HG02763 (cell line): ENCODE data around the gene AJM1.
"Not testable (repeated sequence)": the region's sequence is repeated elsewhere in the genome, so short reads cannot be mapped to it uniquely, and the experiment has no call there.

Experiments
- ATAC-seq: cut with Tn5 transposase; IDR thresholded peaks from one replicate; pipeline ENCODE4 v1.9.1; 2021; ENCODE audit warnings: mild to moderate bottlenecking, moderate library complexity; ENCODE audit not compliant: unreplicated experiment

AJM1 gene

DNA sequence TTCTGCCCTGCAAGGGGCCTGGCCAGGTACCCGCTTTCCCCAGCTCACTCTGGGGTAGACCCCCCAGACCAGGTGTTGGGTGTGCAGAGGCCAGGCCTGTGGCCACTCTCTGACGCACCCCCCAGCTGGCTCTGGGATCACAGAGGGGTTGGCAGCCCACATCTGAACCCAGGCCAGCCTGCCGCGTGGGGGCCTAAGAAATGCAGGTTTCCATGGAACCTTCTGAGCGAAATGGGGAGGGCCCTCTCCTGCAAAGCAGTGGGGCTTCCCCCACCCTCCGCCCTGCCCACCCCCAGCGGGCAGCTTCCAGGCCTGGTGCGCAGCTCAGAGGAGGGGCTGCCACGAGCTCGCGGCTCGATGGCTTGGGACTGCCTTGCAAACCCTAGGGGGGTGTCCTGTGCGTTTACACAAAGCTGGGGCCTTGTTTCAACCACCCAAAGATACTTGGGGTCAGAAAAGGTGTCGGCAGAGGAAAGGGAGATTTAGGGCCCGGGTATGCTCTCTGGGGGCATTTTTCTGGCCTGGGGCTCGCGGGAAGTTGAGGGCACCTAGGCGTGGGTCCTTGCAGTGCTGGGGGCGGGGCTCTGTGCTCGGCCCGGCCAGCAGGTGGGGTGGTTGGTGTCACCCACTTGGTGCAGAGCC is 1.0 kb downstream of the AJM1 start:
- not testable (repeated sequence) for ATAC-seq

DNA sequence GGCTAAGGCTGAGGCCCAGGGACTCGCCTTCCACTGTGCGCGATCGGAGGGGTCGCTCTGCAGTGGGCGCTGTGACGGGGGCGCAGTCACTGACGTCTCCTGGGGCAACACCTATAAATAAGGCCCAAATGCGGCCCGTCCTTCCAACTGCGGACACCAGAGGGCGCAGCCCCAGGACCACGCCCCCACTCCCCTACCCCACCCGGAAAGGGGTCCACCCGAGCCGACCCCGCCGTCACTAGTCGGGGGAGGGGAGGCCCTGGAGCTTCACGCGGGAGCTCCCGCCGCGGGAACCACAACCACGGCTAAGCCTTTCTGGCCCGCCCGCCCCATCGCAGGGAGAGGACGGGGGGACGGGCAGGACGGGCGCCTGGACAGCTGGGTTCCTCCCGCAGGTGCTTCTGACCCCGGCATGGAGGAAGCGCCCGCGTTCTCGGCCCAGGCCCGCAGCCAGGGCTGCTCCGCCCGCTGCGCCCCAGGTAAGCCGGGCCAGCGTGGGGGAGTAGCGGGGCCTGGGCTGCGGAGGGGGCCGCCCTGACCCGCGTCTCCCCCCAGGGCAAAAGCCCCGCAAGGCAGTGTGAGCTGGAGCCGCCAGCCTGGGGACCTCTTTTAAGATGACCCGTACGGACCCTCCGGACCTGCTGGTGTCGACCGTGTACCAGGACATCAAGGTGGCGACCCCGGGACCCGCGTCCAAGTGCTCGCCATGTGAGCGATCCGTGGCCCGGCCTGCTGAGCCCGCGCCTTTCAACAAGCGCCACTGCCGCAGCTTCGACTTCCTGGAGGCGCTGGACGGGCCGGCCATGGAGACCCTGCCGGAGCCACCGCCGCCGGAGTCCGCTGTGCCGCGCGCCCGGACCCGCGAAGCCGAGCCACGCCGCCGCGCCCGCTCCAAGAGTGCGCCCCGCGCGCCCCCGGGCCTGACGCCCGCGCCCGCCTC is 1.8 kb downstream of the AJM1 start:
- ATAC-seq, result not testable (repeated sequence)

DNA sequence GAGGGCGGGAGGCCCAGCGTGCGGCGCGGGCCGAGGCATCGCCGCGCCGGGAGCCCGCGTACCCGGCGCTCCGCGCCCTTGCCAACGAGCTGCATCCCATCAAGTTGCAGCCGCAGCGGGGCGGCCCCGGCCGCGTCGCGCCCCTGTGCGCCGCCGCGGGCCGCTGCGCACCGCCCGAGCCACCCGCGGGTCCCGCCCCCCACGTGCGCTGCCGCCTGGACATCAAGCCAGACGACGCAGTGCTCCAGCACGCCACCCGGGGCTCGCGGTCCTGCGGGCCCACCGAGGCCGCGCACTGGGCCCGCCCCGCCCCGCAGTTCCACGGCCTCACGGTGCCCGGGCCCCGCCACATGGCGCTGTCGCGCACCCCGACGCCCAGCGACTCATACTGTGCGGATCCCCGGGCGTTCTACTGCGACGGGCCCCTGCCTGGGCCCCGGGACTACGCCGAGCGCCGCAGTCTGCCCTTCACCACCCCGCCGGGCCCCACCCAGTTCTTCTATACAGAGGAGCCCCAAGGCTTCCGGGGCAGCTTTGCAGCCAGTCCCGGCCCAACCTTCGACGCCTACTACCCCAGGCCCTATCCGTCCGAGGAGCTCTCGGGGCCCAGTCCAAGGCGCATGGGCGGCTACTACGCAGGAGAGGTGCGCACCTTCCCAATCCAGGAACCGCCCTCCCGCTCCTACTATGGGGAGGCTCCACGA is 2.6 kb downstream of the AJM1 start:
- ATAC-seq, result no peak

DNA sequence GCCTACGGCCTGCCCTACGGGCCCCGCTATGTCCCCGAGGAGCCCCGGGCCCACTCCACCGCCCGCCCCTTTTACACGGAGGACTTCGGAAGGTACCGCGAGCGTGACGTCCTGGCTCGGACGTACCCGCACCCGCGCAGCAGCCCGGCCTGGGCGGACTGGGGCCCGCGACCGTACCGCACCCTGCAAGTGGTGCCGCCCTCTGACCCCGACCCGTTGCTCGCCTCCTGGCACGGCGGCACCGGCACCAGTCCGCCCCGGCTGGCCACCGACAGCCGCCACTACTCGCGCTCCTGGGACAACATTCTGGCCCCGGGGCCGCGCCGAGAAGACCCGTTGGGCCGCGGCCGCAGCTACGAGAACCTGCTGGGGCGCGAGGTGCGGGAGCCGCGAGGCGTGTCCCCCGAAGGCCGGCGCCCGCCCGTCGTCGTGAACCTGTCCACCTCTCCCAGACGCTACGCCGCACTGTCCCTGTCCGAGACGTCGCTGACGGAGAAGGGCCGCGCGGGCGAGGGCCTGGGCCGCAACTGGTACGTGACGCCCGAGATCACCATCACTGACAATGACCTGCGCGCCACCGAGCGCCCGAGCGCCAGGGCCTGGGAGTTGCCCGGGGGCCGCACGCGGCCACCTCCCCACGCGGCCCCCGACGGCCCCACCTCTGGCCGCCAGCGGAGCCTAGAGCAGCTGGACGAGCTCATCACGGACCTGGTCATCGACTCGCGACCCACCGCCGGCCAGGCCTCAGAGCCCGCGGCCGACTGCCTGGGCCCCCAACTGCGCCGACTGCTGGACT is 3.4 kb downstream of the AJM1 start:
- no peak for ATAC-seq

DNA sequence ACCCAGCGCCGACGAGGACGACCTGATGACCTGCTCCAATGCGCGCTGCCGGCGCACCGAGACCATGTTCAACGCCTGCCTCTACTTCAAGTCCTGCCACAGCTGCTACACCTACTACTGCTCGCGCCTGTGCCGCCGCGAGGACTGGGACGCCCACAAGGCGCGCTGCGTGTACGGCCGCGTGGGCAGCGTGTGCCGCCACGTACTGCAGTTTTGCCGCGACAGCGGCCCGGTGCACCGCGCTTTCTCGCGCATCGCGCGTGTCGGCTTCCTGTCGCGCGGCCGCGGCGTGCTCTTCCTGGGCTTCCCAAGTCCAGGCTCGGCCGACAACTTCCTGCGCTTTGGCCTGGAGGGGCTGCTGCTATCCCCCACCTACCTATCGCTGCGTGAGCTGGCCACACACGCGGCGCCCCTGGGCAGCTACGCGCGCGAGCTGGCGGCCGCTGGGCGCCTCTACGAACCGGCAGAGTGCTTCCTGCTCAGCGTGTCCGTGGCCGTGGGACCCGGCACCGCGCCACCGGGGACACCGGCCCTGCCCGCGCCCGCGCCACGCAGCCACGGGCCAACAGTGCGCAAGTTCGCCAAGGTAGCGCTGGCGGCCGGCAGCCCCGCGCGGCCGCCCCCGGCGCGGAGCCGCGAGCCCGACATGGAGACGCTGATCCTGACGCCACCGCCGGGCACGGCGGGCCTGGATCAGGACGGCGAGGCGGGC is 4.3 kb downstream of the AJM1 start:
- ATAC-seq, result no peak

- ATAC-seq, result no peak
Observed at GRCh38 chr9:136847088-136847825, 5.0 kb downstream of the AJM1 start.

DNA sequence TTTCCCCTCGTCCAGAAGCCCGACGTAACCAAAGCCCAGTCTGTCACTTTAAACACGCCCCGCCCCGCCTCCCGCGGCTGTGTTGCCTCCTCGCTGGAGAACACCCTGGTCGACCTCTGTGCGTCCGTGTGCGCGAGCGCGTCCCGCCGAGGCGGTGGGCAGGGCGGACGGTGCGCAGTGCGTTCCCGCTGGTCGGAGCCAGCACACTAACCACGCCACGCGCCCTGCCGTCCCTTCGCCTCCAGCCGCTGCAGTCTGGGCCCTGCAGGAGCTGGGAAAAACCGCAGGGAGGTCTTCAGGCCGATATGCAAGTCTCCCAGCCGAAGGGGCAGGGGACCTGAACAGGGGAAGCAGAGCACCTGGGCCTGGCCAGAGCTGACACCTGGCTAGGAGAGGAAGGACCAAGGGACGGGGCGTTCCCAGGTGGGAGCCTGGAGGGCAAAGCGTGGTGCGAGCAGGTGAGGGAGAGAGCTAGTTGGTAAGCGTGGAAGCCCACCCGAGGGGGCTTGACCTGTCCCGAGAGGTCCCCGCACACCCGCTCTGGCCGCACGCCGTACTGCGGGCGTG is 5.6 kb downstream of the AJM1 start:
- ATAC-seq, result no peak

DNA sequence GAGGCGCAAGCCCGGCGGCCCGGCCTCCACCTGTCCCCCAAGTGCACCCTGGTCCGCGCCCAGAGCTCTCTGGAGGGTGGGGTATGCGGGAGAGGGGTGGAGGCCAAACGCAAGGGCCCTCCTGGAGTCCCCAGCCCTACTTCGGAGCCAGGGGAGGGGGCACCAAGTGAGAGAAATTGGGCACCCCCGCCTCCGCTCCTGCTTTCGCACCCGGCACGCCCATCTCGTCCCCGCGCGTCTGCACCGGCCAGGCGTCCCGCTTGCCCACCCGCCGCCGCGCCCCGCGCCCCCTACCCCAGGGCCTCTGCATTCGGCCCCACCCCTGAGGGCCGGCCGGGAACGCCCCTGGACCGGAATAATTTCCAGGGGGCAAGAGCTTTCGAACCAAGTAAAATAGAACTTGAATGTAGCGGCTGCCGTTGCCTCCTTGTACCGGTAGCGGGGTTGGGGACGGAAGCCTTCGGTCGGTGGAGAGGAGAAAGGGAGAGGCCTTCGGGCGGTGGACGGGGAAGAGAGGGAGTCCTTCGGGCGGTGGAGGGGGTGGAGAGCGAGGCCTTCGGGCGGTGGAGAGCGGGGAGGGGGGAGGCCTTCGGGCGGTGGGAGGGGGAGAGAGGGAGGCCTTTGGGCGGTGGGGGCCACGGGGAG is 6.2 kb downstream of the AJM1 start:
- ATAC-seq, result no peak

GRCh38 chr9:136849038-136849959 is 7.0 kb downstream of the AJM1 start, which contains the start of gene PHPT1:
Gene PHPT1 (plus strand): TSS chr9:136849409. CDS start chr9:136849431, 22 bp downstream.
- ATAC-seq, result peak; percentile 75

DNA sequence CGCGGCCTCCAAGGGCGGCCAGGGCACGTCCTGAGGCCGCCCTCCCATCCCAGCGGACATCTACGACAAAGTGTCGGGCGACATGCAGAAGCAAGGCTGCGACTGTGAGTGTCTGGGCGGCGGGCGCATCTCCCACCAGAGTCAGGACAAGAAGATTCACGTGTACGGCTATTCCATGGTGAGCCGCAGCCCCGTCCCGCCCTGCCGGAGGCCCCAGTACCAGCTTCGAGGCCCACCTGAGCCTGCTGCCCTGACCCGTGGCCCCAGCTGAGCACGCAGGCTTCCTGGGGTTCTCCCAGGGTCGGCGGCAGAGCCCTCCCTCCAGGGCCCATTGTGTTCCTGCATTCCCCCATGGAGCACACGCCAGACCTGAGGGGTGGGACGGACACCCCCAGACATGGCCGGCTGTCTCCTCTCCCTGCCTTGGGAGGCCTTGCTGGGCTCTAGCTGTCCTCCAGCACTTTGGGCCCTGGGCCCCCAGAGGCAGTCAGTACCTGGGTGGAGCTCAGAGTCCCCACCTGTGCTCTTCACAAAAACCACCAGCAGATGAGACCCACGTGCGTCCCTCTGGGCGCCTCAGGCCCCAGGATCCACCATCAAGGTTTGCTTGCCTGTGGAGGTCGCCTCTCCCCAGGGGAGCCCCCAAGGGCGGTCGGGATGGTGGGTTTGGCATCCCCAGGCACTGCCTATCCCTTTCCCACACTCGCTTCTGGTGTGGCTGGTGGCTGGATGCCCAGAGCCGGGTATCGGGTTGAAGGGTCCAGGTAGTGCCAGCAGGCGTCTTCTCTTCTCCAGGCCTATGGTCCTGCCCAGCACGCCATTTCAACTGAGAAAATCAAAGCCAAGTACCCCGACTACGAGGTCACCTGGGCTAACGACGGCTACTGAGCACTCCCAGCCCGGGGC is 7.9 kb downstream of the AJM1 start:
- no peak for ATAC-seq

DNA sequence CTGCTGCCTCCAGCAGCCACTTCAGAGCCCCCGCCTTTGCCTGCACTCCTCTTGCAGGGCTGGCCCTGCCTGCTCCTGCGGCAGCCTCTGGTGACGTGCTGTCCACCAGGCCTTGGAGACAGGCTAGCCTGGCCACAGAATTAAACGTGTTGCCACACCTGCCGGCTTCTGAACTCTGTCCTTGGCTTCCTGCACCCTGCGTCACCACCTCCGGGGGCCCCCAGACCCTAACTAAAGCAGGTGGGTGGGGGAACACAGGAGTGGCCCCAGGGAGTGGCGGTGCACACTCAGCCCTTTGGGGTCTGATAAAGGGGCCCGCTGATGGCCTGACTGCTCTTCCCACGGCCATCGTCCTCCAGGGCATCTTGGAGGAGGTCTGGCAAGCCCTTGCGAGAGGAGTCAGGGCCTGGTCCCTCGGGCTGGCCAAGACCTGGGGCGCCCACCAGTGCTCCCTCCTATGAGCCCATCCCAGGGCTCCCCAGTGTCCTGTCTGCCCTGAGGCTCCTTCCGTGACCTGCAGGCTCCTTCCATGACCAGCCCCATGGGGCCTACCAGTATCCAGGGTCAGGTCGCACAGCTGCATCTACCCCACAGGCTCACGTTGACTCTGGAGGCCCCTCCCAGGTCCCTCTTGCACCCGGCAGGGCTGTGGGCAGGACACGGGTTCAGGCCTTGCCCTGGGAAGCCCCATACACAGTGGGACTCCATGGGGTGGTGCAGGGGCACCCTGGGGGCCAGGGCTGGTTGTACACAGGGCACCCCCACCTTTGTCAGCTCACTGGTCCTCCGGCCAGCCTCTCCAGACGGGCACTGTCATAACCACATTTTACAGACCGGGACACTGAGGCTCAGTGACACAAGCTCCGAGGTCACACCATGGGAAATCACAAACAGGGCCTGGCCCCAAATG is 8.8 kb downstream of the AJM1 start:
- no peak for ATAC-seq

GRCh38 chr9:136851941-136852663 is 9.8 kb downstream of the AJM1 start, which contains the start of gene MAMDC4:
Gene MAMDC4 (plus strand): TSS chr9:136852346. CDS start chr9:136852417, 71 bp downstream.
- no peak for ATAC-seq

DNA sequence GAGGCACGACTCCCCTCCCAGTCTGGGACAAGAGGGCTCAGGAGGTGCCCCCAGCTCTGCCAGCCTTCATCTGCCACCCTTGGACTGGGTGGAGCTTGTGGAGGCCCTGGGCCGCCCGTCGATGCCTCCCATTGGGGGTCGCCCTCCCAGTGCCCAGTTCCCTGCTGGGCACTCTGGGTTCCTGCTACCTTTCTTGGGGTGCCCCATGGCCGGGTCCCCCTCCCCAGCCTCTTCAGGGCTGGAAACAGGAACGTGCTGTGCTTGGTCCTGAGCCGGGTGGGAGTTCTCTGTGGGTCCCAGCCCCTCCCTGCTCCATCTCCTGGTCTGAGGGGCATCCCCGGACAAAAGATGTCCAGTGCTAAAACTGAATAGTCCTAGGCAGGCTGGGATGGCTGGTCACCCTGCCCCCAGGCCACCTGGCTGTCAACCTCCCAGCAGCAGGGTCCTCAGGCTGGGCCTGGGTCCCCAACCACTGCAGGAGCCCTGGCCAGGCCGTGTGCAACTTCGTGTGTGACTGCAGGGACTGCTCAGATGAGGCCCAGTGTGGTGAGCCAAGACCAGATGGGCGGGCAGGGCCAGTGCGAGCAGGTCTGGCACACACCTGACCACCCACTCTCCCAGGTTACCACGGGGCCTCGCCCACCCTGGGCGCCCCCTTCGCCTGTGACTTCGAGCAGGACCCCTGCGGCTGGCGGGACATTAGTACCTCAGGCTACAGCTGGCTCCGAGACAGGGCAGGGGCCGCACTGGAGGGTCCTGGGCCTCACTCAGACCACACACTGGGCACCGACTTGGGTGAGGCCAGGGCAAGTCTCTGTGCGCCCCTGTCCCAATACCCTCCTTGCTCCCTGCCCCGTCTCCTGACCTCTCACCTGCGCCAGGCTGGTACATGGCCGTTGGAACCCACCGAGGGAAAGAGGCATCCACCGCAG is 10.7 kb downstream of the AJM1 start:
- no peak for ATAC-seq
